DMS114 treated with DMSO at 0.1 percent for 48 hours (cell line): Measurements from ENCODE around the gene CCNJL.

Source experiments
- DNase-seq: peaks from one replicate; lab custom pipeline; 2025; ENCODE audit not compliant: unreplicated experiment; lab: John Stamatoyannopoulos, UW

CCNJL gene

GRCh38 chr5:160291467-160291866 is 20.9 kb downstream of the CCNJL start:
- DNase-seq, result no peak

- no peak for DNase-seq
Measured at GRCh38 chr5:160290751-160291150, 21.6 kb downstream of the CCNJL start.

GRCh38 chr5:160289721-160290120 is 22.6 kb downstream of the CCNJL start:
- no peak for DNase-seq

- DNase-seq, result no peak
Measured at GRCh38 chr5:160289356-160289651, 23.1 kb downstream of the CCNJL start.

- DNase-seq, result no peak
Measured at GRCh38 chr5:160287378-160288051, 24.8 kb downstream of the CCNJL start.

- no peak for DNase-seq
Measured at GRCh38 chr5:160286947-160287346, 25.4 kb downstream of the CCNJL start.

GRCh38 chr5:160285316-160285715 is 27.0 kb downstream of the CCNJL start:
- DNase-seq, result no peak

- no peak for DNase-seq
Measured at GRCh38 chr5:160284291-160284873, 28.0 kb downstream of the CCNJL start.

- no peak for DNase-seq
Measured at GRCh38 chr5:160281275-160281674, 31.1 kb downstream of the CCNJL start.

- DNase-seq, result no peak
Measured at GRCh38 chr5:160280384-160281095, 31.8 kb downstream of the CCNJL start.

GRCh38 chr5:160278343-160278742 is 34.0 kb downstream of the CCNJL start:
- no peak for DNase-seq

GRCh38 chr5:160274483-160274931 is 37.9 kb downstream of the CCNJL start:
- DNase-seq, result no peak

GRCh38 chr5:160272889-160273288 is 39.5 kb downstream of the CCNJL start:
- DNase-seq, result no peak

- no peak for DNase-seq
Measured at GRCh38 chr5:160272264-160272663, 40.1 kb downstream of the CCNJL start.

GRCh38 chr5:160271836-160272235 is 40.5 kb downstream of the CCNJL start:
- DNase-seq, result no peak

GRCh38 chr5:160271396-160271795 is 41.0 kb downstream of the CCNJL start:
- DNase-seq, result no peak

GRCh38 chr5:160270704-160271103 is 41.7 kb downstream of the CCNJL start:
- DNase-seq, result no peak

- no peak for DNase-seq
Measured at GRCh38 chr5:160269017-160269416, 43.3 kb downstream of the CCNJL start.

GRCh38 chr5:160268121-160268520 is 44.2 kb downstream of the CCNJL start:
- DNase-seq, result no peak

- DNase-seq, result no peak
Measured at GRCh38 chr5:160266752-160267345, 45.5 kb downstream of the CCNJL start.

- no peak for DNase-seq
Measured at GRCh38 chr5:160266044-160266443, 46.3 kb downstream of the CCNJL start.

- no peak for DNase-seq
Measured at GRCh38 chr5:160263326-160263855, 49.0 kb downstream of the CCNJL start.
